GM18861 (cell line): ENCODE data around the gene TNFRSF1B.

ENCODE experiments used
- ATAC-seq: cut with Tn5 transposase; IDR thresholded peaks from one replicate; pipeline ENCODE4 v1.9.1; 2021; ENCODE audit not compliant: unreplicated experiment

The TNFRSF1B gene

GRCh38 chr1:12157366-12158231, 9.2 kb upstream of the TNFRSF1B start:
- no peak for ATAC-seq

GRCh38 chr1:12158357-12159092, 8.3 kb upstream of the TNFRSF1B start:
- ATAC-seq, result no peak

GRCh38 chr1:12159816-12160215, 7.0 kb upstream of the TNFRSF1B start:
- ATAC-seq, result no peak

GRCh38 chr1:12161324-12161661, 5.5 kb upstream of the TNFRSF1B start:
- ATAC-seq, result no peak

GRCh38 chr1:12161662-12162458, 4.9 kb upstream of the TNFRSF1B start:
- ATAC-seq, result peak; percentile 58

- no peak for ATAC-seq
Measured at GRCh38 chr1:12162459-12163137, 4.2 kb upstream of the TNFRSF1B start.

- no peak for ATAC-seq
Measured at GRCh38 chr1:12163210-12163609, 3.6 kb upstream of the TNFRSF1B start.

GRCh38 chr1:12164210-12164609, 2.6 kb upstream of the TNFRSF1B start:
- ATAC-seq, result no peak

- no peak for ATAC-seq
Measured at GRCh38 chr1:12165342-12165741, 1.4 kb upstream of the TNFRSF1B start.

- ATAC-seq, result no peak
Measured at GRCh38 chr1:12167493-12168429, 970 bp downstream of the TNFRSF1B start.

GRCh38 chr1:12168451-12169160, 1.8 kb downstream of the TNFRSF1B start:
- no peak for ATAC-seq

- no peak for ATAC-seq
Measured at GRCh38 chr1:12169442-12170135, 2.8 kb downstream of the TNFRSF1B start.

- no peak for ATAC-seq
Measured at GRCh38 chr1:12170263-12170671, 3.5 kb downstream of the TNFRSF1B start.

- ATAC-seq, result no peak
Measured at GRCh38 chr1:12171206-12172041, 4.6 kb downstream of the TNFRSF1B start.

- ATAC-seq, result no peak
Measured at GRCh38 chr1:12172042-12172851, 5.5 kb downstream of the TNFRSF1B start.

- ATAC-seq, result no peak
Measured at GRCh38 chr1:12173041-12173509, 6.3 kb downstream of the TNFRSF1B start.

- no peak for ATAC-seq
Measured at GRCh38 chr1:12173631-12174121, 6.9 kb downstream of the TNFRSF1B start.
